OCI-LY3 (cell line): ENCODE measurements around the gene VTI1A.
"Not testable (repeated sequence)": the region's sequence is repeated elsewhere in the genome, so short reads cannot be mapped to it uniquely, and the experiment has no call there.

ENCODE experiments used
- H2AFZ ChIP-seq: fragments of 200-600, 300-600 bp; shearing (Covaris generic); 2 replicates; pipeline ENCODE4 v1.6.0; 2014; ENCODE audit warnings: antibody characterized with exemption, low read depth, low read length
- H3K27ac ChIP-seq: fragments of 200-600, 300-600 bp; sonication (generic); 2 replicates; pipeline ENCODE4 v1.5.1; 2014; ENCODE audit warnings: mild to moderate bottlenecking, low read length, moderate library complexity, mixed read lengths
- H3K27me3 ChIP-seq: fragments of 200-600, 300-600 bp; sonication (generic); 2 replicates; pipeline ENCODE4 v1.6.1; 2014; ENCODE audit warnings: low read depth, low read length, mixed read lengths
- H3K36me3 ChIP-seq: fragments of 200-600, 300-600 bp; sonication (generic); replicated peaks from 2 replicates; pipeline ENCODE3; 2014; ENCODE audit warnings: low read depth, low read length, mixed read lengths
- H3K4me1 ChIP-seq: fragments of 300-600, 200-600 bp; sonication (generic); 2 replicates; pipeline ENCODE4 v1.6.1; 2014; ENCODE audit warnings: low read length, mixed read lengths
- H3K4me2 ChIP-seq: fragments of 200-600, 300-600 bp; sonication (generic); 2 replicates; pipeline ENCODE4 v1.6.1; 2014; ENCODE audit warnings: low read length, mixed read lengths
- H3K4me3 ChIP-seq: fragments of 300-600, 200-600 bp; sonication (generic); 2 replicates; pipeline ENCODE4 v1.5.1; 2014; ENCODE audit warnings: antibody characterized with exemption, mild to moderate bottlenecking, low read length, moderate library complexity
- H3K79me2 ChIP-seq: fragments of 300-600, 200-600 bp; shearing (Covaris generic); 2 replicates; pipeline ENCODE4 v1.6.1; 2014; ENCODE audit warnings: mild to moderate bottlenecking, low read length, mixed read lengths
- H3K9ac ChIP-seq: fragments of 300-600, 200-600 bp; shearing (Covaris generic); 2 replicates; pipeline ENCODE4 v1.6.0; 2014; ENCODE audit warnings: mild to moderate bottlenecking, low read length, moderate library complexity
- H3K9me3 ChIP-seq: fragments of 200-600, 300-600 bp; shearing (Covaris generic); 2 replicates; pipeline ENCODE4 v1.6.1; 2014; ENCODE audit warnings: low read length, mixed read lengths; ENCODE audit not compliant: insufficient read depth
- H4K20me1 ChIP-seq: fragments of 200-600, 300-600 bp; sonication (generic); 2 replicates; pipeline ENCODE4 v1.6.1; 2016; ENCODE audit warnings: low read length, mixed read lengths; ENCODE audit not compliant: insufficient read depth
- CTCF ChIP-seq: fragments of 200-600, 300-600 bp; sonication (generic); IDR thresholded peaks from 2 replicates; pipeline ENCODE4 v1.5.1; 2014; ENCODE audit warnings: antibody characterized with exemption, low read length, low read depth
- EZH2phosphoT487 ChIP-seq: fragments of 200-600 bp; shearing (Covaris generic); IDR thresholded peaks from 2 replicates; pipeline ENCODE4 v1.6.1; 2018; ENCODE audit warnings: antibody characterized with exemption, mixed run types, low read depth

The VTI1A gene

GRCh38 chr10:112461029-112461887 is 14.2 kb downstream of the VTI1A start:
- H3K36me3 ChIP-seq = peaks cover 11% of the 10 kb centered on the region
- H3K27ac ChIP-seq = no peak overlapping the region
- no peak overlapping the region for H3K4me2 ChIP-seq
- no peaks in the 10 kb centered on the region for H4K20me1 ChIP-seq
- H3K4me1 ChIP-seq = no peaks in the 10 kb centered on the region
- H3K9me3 ChIP-seq = no peaks in the 10 kb centered on the region
- H3K79me2 ChIP-seq = no peaks in the 10 kb centered on the region
- TF ChIP-seq CTCF = no peak
- no peaks in the 10 kb centered on the region for H3K27me3 ChIP-seq
- no peak overlapping the region for H2AFZ ChIP-seq
- H3K9ac ChIP-seq = no peak overlapping the region
- H3K4me3 ChIP-seq = no peak overlapping the region

GRCh38 chr10:112464074-112464473 is 17.1 kb downstream of the VTI1A start:
- H2AFZ ChIP-seq, H3K4me3 ChIP-seq, H3K9me3 ChIP-seq, H4K20me1 ChIP-seq, H3K27ac ChIP-seq, H3K9ac ChIP-seq, H3K27me3 ChIP-seq, H3K79me2 ChIP-seq, H3K4me1 ChIP-seq, H3K4me2 ChIP-seq: not testable (repeated sequence)
- peaks cover 11% of the 10 kb centered on the region for H3K36me3 ChIP-seq

- H3K36me3 ChIP-seq = peaks cover 11% of the 10 kb centered on the region
- no peaks in the 10 kb centered on the region for H3K27me3 ChIP-seq
Observed at GRCh38 chr10:112465299-112465883, 18.4 kb downstream of the VTI1A start.

GRCh38 chr10:112466802-112467201 is 19.8 kb downstream of the VTI1A start:
- no peaks in the 10 kb centered on the region for H3K9me3 ChIP-seq
- H3K4me2 ChIP-seq = no peak overlapping the region
- no peaks in the 10 kb centered on the region for H3K27me3 ChIP-seq
- H3K4me1 ChIP-seq = no peaks in the 10 kb centered on the region
- H3K36me3 ChIP-seq = peaks cover 11% of the 10 kb centered on the region
- TF ChIP-seq CTCF (no peak), EZH2phosphoT487 (no peak)
- no peaks in the 10 kb centered on the region for H4K20me1 ChIP-seq
- no peak overlapping the region for H3K9ac ChIP-seq
- H3K4me3 ChIP-seq = no peak overlapping the region
- H2AFZ ChIP-seq = no peak overlapping the region
- H3K79me2 ChIP-seq = no peaks in the 10 kb centered on the region
- H3K27ac ChIP-seq = no peak overlapping the region

More at GRCh38 chr10:112465299-112465883, 18.4 kb downstream of the VTI1A start:
- no peak overlapping the region for H3K4me3 ChIP-seq
- no peak overlapping the region for H3K27ac ChIP-seq
- H3K4me2 ChIP-seq = no peak overlapping the region
- no peak overlapping the region for H2AFZ ChIP-seq
- H3K79me2 ChIP-seq = no peaks in the 10 kb centered on the region
- H4K20me1 ChIP-seq = no peaks in the 10 kb centered on the region
- H3K9ac ChIP-seq = no peak overlapping the region
- no peaks in the 10 kb centered on the region for H3K4me1 ChIP-seq
- TF ChIP-seq CTCF (no peak), EZH2phosphoT487 (no peak)
- no peaks in the 10 kb centered on the region for H3K9me3 ChIP-seq
